ENCODE results near the gene TLCD3A.
"Not testable (repeated sequence)": the region's sequence is repeated elsewhere in the genome, so short reads cannot be mapped to it uniquely, and the experiment has no call there.

TLCD3A gene

DNA sequence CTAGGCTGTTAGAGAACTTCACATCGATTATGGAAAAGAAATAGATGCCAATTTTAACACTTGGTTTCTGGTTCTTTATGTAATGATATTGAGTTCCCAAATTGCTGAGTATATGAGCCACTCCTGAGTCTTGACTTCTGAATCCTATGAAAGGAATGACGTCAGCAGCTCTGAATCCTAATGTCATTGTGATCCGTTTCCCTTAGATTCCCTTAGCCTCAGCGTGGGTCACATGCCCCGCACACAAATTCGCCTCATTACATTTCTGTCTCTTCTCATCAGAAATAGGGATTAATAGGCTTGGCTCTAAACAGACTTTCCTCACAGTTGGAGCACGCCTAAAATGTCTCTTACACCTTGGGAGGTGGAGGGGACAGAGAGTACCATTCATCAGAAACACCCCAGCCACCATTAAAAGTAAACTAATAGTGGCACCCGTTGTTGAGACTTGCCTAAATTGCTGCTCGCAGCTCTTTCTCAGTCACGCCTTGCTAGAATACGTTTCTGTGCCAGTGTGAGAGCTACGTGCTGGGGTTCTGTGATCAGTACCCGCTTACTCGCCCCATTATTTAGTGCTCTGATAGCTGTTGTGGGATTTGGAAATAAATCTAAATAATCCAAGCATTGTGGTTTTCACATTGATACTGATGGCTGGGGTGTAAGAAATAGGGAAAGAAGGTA lies 56.9 kb downstream of the TLCD3A start:
- no peak for DNase-seq (ENCODE audit: low read depth)

- not testable (repeated sequence) for DNase-seq (ENCODE audit: low read depth)
These were observed 57.8 kb downstream of the TLCD3A start for GRCh38 chr17:789931-790873.

- not testable (repeated sequence) for DNase-seq (ENCODE audit: low read depth)
These were observed 58.5 kb downstream of the TLCD3A start for GRCh38 chr17:790874-791247.

GRCh38 chr17:791829-792228 lies 59.4 kb downstream of the TLCD3A start:
- DNase-seq (ENCODE audit: low read depth) = no peak

GRCh38 chr17:792277-792676 lies 59.9 kb downstream of the TLCD3A start:
- no peak for DNase-seq (ENCODE audit: low read depth)
